GM12878 (cell line): Measurements from ENCODE around the gene DTX3. TPM values are rescaled to one million over a fixed set of nuclear protein-coding genes. Genes with fewer than 3 reads are reported as not detected.

Experiments
- ATAC-seq: fragments of 200-7000 bp; cut with Tn5 transposase; 3 replicates; pipeline ENCODE4 v1.9.1; 2020; ENCODE audit warnings: mild to moderate bottlenecking, moderate library complexity
- BruUV-seq: library from RNA; stranded (reverse); fragments of 400-500 nt; replicated peaks from 2 replicates; lab custom pipeline; 2021; lab: Mats Ljungman, UMichigan
- CTCF ChIA-PET: fragments of 300-600 bp; sonication (Branson Sonifier 250); formaldehyde crosslinking; extraction: SDS; loops from one replicate; lab custom pipeline; 2021; ENCODE audit warnings: inconsistent platforms; lab: Yijun Ruan, JAX
- POLR2A ChIA-PET: fragments of 350-600 bp; formaldehyde crosslinking; extraction: SDS; loops from one replicate; lab custom pipeline; 2021; ENCODE audit warnings: inconsistent platforms; lab: Charles Lee
- RAD21 ChIA-PET: fragments of 300-600 bp; sonication (Branson Sonifier 250); formaldehyde crosslinking; loops from one replicate; lab custom pipeline; 2023; ENCODE audit warnings: antibody characterized with exemption; ENCODE audit not compliant: unreplicated experiment; lab: Charles Lee
- SMC1A ChIA-PET: fragments of 300-600 bp; sonication (Branson Sonifier 250); formaldehyde crosslinking; loops from one replicate; lab custom pipeline; 2023; ENCODE audit not compliant: unreplicated experiment, uncharacterized antibody; lab: Charles Lee
- DNase-seq: peaks from one replicate; pipeline ENCODE4 v3.0.0-alpha.2; 2011; ENCODE audit warnings: low read depth, low spot score
- FAIRE-seq: peaks from 3 replicates; lab custom pipeline; 2011; peaks lifted over from hg19 to GRCh38; lab: Jason Lieb, UNC
- H2AFZ ChIP-seq: 2 replicates; pipeline ENCODE4 v1.6.0; 2011; ENCODE audit warnings: low read depth, low read length, control low read depth; ENCODE audit not compliant: control insufficient read depth
- H3K27ac ChIP-seq: 2 replicates; pipeline ENCODE4 v1.5.1; 2011; ENCODE audit warnings: control low read depth; ENCODE audit not compliant: control insufficient read depth, insufficient read depth
- H3K27me3 ChIP-seq, 2 experiments: replicated peaks in 1 of 2; 2 replicates each; pipeline versions ENCODE4 v1.6.0 to v1.6.1; 2011; ENCODE audit warnings: low read length in 1 of 2; ENCODE audit not compliant: control insufficient read depth in 2 of 2, insufficient read depth in 2 of 2
- H3K36me3 ChIP-seq, 2 experiments: 2 replicates each; pipeline ENCODE4 v1.5.1; 2011; ENCODE audit warnings: low read length in 1 of 2; ENCODE audit not compliant: control insufficient read depth in 2 of 2, insufficient read depth in 2 of 2
- H3K4me1 ChIP-seq: 2 replicates; pipeline ENCODE4 v1.6.1; 2011; ENCODE audit warnings: mild to moderate bottlenecking, low read length, moderate library complexity, mixed read lengths; ENCODE audit not compliant: control insufficient read depth, insufficient read depth
- H3K4me2 ChIP-seq: 2 replicates; pipeline ENCODE4 v1.6.0; 2011; ENCODE audit warnings: control low read depth; ENCODE audit not compliant: control insufficient read depth, insufficient read depth
- H3K4me3 ChIP-seq: fragments of 200-600 bp; sonication (generic); 2 replicates; pipeline ENCODE4 v1.5.1; 2016
- H3K79me2 ChIP-seq: 2 replicates; pipeline ENCODE4 v1.6.0; 2011; ENCODE audit warnings: low read length; ENCODE audit not compliant: control insufficient read depth, insufficient read depth
- H3K9ac ChIP-seq: 2 replicates; pipeline ENCODE4 v1.8.0; 2011; ENCODE audit warnings: low read length, control low read depth, mixed read lengths; ENCODE audit not compliant: control insufficient read depth, insufficient read depth
- H3K9me3 ChIP-seq: replicated peaks from 3 replicates; pipeline ENCODE4 v1.5.1; 2011; ENCODE audit warnings: mild to moderate bottlenecking, low read length; ENCODE audit not compliant: control insufficient read depth, insufficient read depth
- H4K20me1 ChIP-seq: 2 replicates; pipeline ENCODE4 v1.6.0; 2011; ENCODE audit not compliant: control insufficient read depth, insufficient read depth
- BCL11A ChIP-seq: IDR thresholded peaks from 2 replicates; pipeline ENCODE4 v1.6.1; 2011; ENCODE audit warnings: low read depth, low read length
- JUNB ChIP-seq: IDR thresholded peaks from 2 replicates; pipeline ENCODE4 v1.6.1; 2016; ENCODE audit warnings: antibody characterized with exemption, mild to moderate bottlenecking
- SPI1 ChIP-seq: IDR thresholded peaks from 2 replicates; pipeline ENCODE4 v1.6.1; 2011; ENCODE audit warnings: low read depth, mild to moderate bottlenecking, low read length, moderate library complexity, borderline replicate concordance; ENCODE audit not compliant: insufficient read depth
- ZNF384 ChIP-seq: IDR thresholded peaks from 2 replicates; pipeline ENCODE4 v1.6.1; 2012; ENCODE audit warnings: low read depth, mild to moderate bottlenecking, low read length, improper control_type of control experiment, borderline replicate concordance
- WGBS: methylation state at CpG from one replicate; pipeline ENCODE4 v1.1.6; 2016; ENCODE audit warnings: low lambda C conversion rate; ENCODE audit not compliant: insufficient replicate concordance, insufficient coverage; ENCODE audit errors: missing lambda C conversion rate; 5-methylcytosine and 5-hydroxymethylcytosine counted together
- in situ Hi-C: fragments of 300-500 bp; cut with MboI; formaldehyde crosslinking; loops from 9 replicates; pipeline ENCODE4 v1.14.3; 2018; ENCODE audit warnings: mixed read lengths
- intact Hi-C: fragments of 100-400 bp; cut with micrococcal nuclease; formaldehyde crosslinking; loops from one replicate; pipeline ENCODE4 v1.14.2; 2022; ENCODE audit not compliant: unreplicated experiment
- polyA plus RNA-seq, 11 experiments: library from polyadenylated mRNA; depleted of rRNA in 4 of 11; unstranded in 6 of 11; stranded (reverse) in 5 of 11; fragments of >200 nt; fragmentation: Nextera tagmentation in 4 of 11; fragmentation: Illumina TruSeq in 1 of 11; extraction: Ambion mirVana in 4 of 11; extraction: Trizol in 1 of 11; gene quantifications; 1 replicate in 1 of 11; 2 replicates in 10 of 11; pipeline versions ENCODE4 v1.2.1 to v1.2.3, GENCODE V29; 2011 to 2016; ENCODE audit warnings: inconsistent platforms in 2 of 11, missing spikeins in 2 of 11, low read depth in 1 of 11
- total RNA-seq, 4 experiments: library from RNA; depleted of rRNA in 3 of 4; stranded (reverse); fragments of >200 nt in 3 of 4; fragmentation: Illumina TruSeq in 1 of 4; extraction: Trizol in 1 of 4; gene quantifications; 2 replicates each; pipeline versions ENCODE4 v1.2.1 to v1.2.3, GENCODE V29; 2013 to 2021
- TF ChIP-seq, protein P1 (sequence below): fragments of 450-650 bp; IDR thresholded peaks from 2 replicates; pipeline ENCODE4 v1.6.1; 2016; ENCODE audit warnings: mild to moderate bottlenecking

DTX3 gene
- total and polyA plus RNA-seq, 10 of the 15 experiments (the other 5 are each of a cell fraction or from before 2014, with no cell fraction given) = 1.1 to 13.6 (median 5.6) TPM

DNA sequence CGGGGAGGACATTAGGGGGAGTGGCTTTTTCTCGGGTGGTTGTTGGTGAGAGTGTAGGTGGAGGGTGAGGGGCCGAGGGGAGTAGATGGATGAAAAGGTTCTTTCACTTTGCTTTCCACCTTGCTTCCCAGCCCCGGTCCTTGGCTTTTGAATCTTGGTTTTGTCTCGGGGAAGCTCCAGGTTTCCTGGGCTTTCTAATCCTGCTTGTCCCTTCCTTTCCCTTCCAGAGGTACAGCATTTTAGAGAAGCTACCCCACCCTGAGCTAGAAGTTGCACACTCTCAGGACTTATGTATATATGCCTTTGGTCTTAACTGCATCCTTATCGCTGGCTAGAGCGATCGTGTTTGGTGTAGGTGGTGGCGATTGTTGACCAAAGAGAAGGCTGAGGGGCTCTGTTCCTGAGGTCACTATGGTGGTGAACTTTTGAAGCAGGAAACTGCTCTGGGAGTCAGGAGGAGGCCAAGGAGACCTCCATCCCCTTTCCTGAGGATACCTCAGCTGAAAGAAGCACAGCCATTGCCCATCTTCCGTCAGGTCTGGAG, 12.8 kb upstream of the DTX3 start:
- ChIA-PET RAD21 (interaction anchor here (2.3 kb wide), 1 partner anchor 23 kb away, joined by 8 read pairs; no protein-coding TSS in a partner anchor), SMC1A (interaction anchor here (0.6 to 2.8 kb wide), 7 partner anchors 9 to 181 kb away, joined by 3 to 15 read pairs (median 5); no protein-coding TSS in a partner anchor), CTCF (interaction anchor here (0.6 to 5.1 kb wide), 8 partner anchors 9 to 189 kb away, joined by 3 to 52 read pairs (median 5); partner anchors contain the start of genes INHBE and OS9), POLR2A (interaction anchor here (0.9 to 2.0 kb wide), 5 partner anchors 14 to 71 kb away, joined by 3 to 9 read pairs (median 4); partner anchors contain the start of genes ARHGEF25 and DDIT3)
- H3K27me3 ChIP-seq = no peaks in the 10 kb centered on the region
- peak overlapping the region; percentile 99 for H3K4me2 ChIP-seq
- H3K27ac ChIP-seq = no peak overlapping the region
- H3K36me3 ChIP-seq = no peaks in the 10 kb centered on the region
- 67% methylated on average over 10 of the region's 10 CpGs for WGBS
- FAIRE-seq (no peak), DNase-seq (no peak), ATAC-seq (no peak)
- H3K9me3 ChIP-seq = no peaks in the 10 kb centered on the region
- BruUV-seq = no TSS peak
- peak overlapping the region; percentile 67 for H3K9ac ChIP-seq
- H3K4me1 ChIP-seq = peaks cover 4% of the 10 kb centered on the region; the same call in 1 of the 2 replicates
- no peaks in the 10 kb centered on the region for H4K20me1 ChIP-seq
- intact Hi-C loops = loop anchor here (5.0 kb wide), 1 partner anchor 100 kb away; the partner anchor contains the start of gene OS9
- TF ChIP-seq, protein P1, sequence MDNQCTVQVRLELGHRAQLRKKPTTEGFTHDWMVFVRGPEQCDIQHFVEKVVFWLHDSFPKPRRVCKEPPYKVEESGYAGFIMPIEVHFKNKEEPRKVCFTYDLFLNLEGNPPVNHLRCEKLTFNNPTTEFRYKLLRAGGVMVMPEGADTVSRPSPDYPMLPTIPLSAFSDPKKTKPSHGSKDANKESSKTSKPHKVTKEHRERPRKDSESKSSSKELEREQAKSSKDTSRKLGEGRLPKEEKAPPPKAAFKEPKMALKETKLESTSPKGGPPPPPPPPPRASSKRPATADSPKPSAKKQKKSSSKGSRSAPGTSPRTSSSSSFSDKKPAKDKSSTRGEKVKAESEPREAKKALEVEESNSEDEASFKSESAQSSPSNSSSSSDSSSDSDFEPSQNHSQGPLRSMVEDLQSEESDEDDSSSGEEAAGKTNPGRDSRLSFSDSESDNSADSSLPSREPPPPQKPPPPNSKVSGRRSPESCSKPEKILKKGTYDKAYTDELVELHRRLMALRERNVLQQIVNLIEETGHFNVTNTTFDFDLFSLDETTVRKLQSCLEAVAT = peak; percentile 68; the same call in 1 of the 2 replicates
- no peak for TF ChIP-seq SPI1
- no peak for TF ChIP-seq BCL11A
- no peak for TF ChIP-seq ZNF384
- no peak for TF ChIP-seq JUNB
- H3K4me3 ChIP-seq = peak overlapping the region; percentile 98
- H2AFZ ChIP-seq = peak overlapping the region; percentile 93; the same call in 1 of the 2 replicates
- H3K79me2 ChIP-seq = peaks cover 7% of the 10 kb centered on the region
- in situ Hi-C loops = no loop called here
